Epithelial cell of esophagus (primary cell): ENCODE measurements around the gene TBX1.

ENCODE experiments used
- DNase-seq: peaks from one replicate; pipeline ENCODE4 v3.0.0; 2010; ENCODE audit warnings: low read depth
- H3K4me3 ChIP-seq: 2 replicates; pipeline ENCODE4 v1.5.1; 2011; ENCODE audit warnings: mild to moderate bottlenecking, low read length, control low read depth
- TF ChIP-seq, protein P1 (sequence below): IDR thresholded peaks from 2 replicates; pipeline ENCODE4 v1.5.1; 2011; ENCODE audit warnings: low read depth, mild to moderate bottlenecking, low read length, control low read depth, inconsistent platforms; ENCODE audit not compliant: insufficient read depth; ENCODE audit errors: missing control alignments

TBX1 gene

DNA sequence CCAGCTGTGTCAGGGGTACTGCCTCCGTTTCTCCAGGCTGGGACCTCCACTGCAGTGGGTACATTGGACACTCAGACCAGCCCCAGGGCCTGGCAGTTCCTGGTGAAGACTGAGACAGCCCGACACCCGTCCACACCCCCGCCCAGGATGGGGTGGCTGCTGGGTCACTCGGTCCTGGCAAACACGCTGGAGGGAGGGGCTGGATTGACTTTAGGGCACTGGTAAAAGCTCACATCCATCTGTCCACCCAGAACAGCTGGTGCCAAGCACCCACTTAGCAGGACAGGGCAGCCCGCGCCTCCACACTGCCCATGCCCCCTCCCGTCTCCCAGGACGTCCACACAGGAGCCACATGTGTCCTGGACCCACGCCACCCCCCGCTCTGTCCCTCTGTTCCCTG lies 10.7 kb upstream of the TBX1 start:
- DNase-seq, result no peak
- H3K4me3 ChIP-seq, result no peak overlapping the region
- TF ChIP-seq, protein P1, sequence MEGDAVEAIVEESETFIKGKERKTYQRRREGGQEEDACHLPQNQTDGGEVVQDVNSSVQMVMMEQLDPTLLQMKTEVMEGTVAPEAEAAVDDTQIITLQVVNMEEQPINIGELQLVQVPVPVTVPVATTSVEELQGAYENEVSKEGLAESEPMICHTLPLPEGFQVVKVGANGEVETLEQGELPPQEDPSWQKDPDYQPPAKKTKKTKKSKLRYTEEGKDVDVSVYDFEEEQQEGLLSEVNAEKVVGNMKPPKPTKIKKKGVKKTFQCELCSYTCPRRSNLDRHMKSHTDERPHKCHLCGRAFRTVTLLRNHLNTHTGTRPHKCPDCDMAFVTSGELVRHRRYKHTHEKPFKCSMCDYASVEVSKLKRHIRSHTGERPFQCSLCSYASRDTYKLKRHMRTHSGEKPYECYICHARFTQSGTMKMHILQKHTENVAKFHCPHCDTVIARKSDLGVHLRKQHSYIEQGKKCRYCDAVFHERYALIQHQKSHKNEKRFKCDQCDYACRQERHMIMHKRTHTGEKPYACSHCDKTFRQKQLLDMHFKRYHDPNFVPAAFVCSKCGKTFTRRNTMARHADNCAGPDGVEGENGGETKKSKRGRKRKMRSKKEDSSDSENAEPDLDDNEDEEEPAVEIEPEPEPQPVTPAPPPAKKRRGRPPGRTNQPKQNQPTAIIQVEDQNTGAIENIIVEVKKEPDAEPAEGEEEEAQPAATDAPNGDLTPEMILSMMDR, result no peak

DNA sequence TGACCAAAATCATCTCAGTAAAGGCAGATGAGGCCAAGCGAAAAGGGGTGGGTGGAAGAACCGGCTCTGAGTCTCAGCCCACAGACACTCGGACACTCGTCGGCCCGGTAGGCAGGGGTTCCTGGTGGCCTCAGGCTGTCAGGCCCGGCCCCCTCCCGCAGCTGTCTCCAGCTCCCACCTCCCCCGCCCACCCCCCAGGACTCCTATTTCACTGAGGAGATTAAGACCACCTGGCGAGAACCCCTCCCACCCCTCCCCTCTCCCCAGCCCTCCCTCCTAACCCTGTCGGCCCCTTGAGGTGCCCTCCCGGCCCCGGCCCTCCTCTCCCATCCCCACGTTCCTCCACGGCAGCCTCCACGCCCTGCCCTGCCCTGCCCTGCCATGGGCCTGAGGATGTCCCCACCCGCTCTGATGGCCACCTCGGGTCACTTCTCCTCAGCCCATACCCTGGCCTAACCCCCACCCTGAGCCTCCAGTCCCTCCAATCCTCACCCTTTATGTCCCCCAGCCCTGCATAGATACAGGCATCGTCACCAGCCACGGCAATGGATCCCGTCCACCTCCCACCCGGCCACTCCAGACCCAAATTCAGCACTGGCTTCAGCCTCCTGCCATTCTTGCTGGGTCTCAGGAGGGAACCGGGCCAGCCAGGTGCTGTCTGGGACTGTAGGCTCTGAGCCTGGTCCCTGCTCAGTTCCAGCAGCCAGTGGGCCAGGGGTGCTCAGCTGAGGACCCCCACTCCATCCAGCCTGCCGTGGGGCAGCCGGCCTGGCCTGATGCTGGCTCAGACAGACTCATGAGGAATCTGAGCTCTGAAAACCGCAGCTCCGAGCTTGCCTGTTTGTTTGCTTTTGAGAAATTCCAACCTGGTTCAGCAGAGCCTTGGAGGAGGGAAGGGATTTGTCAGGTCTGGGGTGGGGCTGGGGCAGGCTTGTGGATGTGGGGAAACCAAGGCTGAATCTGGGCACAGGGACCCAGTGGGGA lies 9.8 kb upstream of the TBX1 start:
- DNase-seq, result peak; percentile 72
- TF ChIP-seq, protein P1, result no peak
- no peak overlapping the region for H3K4me3 ChIP-seq

DNA sequence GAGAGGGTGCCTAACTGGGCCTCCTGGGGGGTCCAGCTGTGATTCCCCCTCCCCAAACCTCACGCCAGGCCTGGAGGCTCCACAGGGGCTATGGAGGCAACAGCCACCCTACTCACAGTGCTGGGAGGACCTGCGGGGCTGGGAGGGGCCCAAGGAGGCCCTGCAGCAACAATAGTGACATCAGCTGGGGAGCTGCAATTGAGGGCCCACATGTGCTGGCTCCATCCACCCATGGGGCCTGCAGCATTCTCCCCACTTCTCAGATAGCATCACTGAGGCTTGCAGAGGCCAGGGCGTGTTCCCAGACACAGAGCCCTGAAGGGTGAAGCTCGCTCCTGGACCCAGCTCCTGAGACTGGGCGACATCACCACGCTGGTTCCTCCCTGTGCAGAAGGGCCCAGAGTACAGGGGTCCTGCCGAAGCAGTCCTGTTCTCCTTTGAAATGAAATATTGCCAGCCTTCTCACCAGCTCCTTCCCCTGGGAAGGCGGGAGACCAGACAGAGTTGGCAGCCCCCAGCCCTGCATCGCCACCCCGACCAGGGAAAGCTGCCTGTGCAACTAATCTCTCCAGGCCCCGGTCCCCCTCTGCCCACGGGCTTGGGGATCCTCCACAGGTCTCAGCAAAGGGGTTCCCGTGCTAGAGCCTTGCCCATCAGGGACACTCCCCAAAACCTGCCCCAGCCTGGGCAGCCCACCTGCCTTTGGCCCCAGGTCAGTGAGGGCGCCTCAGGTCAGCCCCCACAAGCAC lies 8.9 kb upstream of the TBX1 start:
- TF ChIP-seq, protein P1, result no peak
- no peak overlapping the region for H3K4me3 ChIP-seq
- no peak for DNase-seq

DNA sequence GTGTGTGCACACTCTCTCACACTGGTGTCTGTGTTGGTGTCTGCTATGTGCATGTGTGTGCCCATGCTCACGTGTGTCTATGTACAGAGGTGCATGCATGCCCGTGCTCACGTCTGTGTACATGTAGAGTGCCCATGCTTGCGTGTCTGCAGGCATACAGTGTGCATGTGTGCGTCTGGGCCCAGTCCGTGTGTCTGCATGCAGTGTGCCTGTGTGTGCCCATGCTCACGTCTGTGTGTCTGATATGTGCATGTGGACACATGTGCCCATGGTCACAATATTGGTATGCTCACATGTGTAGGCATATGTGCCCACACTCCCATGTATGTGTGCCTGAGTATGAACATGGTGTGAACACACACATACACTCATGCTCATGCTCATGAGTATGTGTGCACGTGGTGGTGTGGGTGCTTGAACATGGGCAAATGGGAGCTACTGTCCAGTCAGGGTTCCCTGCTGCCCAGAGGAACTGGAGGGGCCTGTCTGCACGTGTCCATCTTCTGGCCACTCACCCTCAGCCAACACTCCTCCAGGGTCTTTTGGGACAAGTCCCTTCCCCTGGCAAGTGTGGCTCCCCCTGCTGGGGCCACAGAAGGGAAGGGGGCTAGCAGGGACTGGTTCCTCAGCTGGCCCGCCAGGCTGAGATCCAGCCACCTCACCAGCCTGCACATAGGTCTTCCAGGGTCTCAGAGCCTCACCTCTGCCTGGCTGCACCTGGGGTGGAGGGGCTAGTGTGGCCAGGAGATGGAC lies 7.3 kb upstream of the TBX1 start:
- TF ChIP-seq, protein P1, result no peak
- DNase-seq, result no peak
- H3K4me3 ChIP-seq, result no peak overlapping the region

DNA sequence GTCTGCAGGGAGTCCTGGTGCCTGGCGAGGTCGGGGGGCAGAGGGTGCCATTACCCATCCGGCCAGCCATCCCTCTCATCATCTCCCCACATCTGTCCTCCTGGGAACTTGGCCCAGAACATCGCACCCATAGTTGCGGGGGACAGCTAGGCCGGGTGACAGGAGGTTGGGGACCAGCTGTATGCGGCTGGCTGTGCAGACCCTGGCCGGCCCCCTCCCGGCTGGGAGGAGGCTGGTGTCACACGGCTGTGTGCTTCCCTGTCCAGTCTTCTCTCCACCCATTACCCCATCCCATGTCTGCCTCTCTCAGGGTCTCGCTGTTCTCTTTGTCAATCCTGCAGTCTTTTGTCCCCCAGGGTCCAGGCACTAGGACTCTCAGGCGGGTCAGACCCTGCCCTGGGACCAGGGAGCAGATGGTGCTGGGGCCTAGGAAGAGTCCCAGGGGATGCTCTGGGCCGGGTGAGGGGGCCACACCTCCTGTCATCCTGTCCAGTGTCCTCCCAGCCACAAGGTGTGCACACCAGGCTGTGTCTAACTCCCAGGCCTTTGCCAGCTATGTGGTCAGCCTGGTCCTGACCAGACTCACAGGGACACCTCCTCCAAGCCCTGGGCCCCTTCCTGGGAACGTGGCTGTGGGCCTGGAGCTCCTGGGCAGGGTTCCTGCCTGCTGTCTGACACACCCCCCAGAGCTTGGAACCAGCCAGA lies 6.4 kb upstream of the TBX1 start:
- TF ChIP-seq, protein P1, result no peak
- no peak overlapping the region for H3K4me3 ChIP-seq
- DNase-seq, result no peak

DNA sequence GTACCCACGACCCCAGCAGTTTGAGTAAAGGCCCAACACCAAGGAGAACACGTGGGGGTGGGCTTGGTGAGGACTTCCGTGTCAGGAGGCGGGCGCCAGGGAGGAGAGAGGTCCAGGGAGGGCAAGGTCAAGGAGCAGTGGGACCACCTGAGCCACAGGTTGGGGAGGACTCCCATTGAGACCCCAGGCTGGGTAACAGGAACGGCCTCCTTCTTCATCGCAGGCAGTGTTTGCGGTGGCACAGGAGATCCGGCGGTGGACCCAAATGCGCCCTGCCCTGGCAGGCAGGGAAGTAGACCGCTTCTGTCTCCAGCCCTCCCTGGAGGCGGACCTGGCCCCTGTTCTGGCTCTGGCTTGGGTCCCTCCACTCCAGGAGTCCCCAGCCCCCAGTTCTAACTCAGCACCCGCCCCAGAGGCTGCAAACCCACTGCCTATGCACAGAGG lies 5.9 kb upstream of the TBX1 start:
- no peak for DNase-seq
- H3K4me3 ChIP-seq, result no peak overlapping the region
- TF ChIP-seq, protein P1, result no peak
